Neural progenitor cell (in vitro differentiated cells): ENCODE results near the gene MVK.

Source experiments
- EZH2 ChIP-seq: fragments of 200-600 bp; sonication (generic); IDR thresholded peaks from 2 replicates; pipeline ENCODE4 v1.6.1; 2017; ENCODE audit warnings: antibody characterized with exemption, mild to moderate bottlenecking, moderate library complexity
- TF ChIP-seq, protein P1 (sequence below): fragments of 200-600 bp; sonication (generic); IDR thresholded peaks from 2 replicates; pipeline ENCODE4 v1.5.1; 2017; ENCODE audit warnings: antibody characterized with exemption, mild to moderate bottlenecking

DNA sequence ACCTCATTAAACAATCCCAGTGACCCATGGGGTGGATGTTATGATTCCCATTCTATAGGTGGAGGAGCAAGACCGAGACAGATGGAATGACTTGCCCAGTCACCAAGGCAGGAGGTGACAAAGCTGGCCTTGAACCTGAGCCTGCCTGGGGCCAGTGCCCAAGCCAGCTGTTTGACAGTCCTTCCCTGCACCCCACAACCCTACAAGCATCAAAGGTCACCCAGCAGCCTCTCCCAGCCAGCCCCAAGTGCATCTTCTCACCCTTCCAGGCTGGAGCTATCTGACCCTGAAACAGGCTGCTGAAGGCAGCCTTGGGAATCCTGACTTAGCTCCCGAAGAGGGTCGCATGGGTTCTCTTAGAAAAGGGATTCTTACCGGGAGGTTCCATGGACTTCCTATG, 20.6 kb upstream of the MVK start:
- TF ChIP-seq, protein P1, sequence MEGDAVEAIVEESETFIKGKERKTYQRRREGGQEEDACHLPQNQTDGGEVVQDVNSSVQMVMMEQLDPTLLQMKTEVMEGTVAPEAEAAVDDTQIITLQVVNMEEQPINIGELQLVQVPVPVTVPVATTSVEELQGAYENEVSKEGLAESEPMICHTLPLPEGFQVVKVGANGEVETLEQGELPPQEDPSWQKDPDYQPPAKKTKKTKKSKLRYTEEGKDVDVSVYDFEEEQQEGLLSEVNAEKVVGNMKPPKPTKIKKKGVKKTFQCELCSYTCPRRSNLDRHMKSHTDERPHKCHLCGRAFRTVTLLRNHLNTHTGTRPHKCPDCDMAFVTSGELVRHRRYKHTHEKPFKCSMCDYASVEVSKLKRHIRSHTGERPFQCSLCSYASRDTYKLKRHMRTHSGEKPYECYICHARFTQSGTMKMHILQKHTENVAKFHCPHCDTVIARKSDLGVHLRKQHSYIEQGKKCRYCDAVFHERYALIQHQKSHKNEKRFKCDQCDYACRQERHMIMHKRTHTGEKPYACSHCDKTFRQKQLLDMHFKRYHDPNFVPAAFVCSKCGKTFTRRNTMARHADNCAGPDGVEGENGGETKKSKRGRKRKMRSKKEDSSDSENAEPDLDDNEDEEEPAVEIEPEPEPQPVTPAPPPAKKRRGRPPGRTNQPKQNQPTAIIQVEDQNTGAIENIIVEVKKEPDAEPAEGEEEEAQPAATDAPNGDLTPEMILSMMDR = no peak
- no peak for TF ChIP-seq EZH2
